Keratinocyte (primary cell): ENCODE data around the gene HCFC1. TPM values are rescaled to one million over a fixed set of nuclear protein-coding genes. Genes with fewer than 3 reads are reported as not detected.

Experiments
- DNase-seq: peaks from one replicate; pipeline ENCODE4 v3.0.0-alpha.2; 2011; ENCODE audit warnings: low read depth, missing footprints, low spot score
- FAIRE-seq: peaks from 2 replicates; lab custom pipeline; 2011; peaks lifted over from hg19 to GRCh38; lab: Jason Lieb, UNC
- H2AFZ ChIP-seq: 2 replicates; pipeline ENCODE4 v1.6.0; 2012; ENCODE audit warnings: low read length, control low read depth, inconsistent platforms; ENCODE audit not compliant: control insufficient read depth
- H3K27ac ChIP-seq: 2 replicates; pipeline ENCODE4 v1.5.1; 2011; ENCODE audit warnings: low read length; ENCODE audit not compliant: control insufficient read depth, insufficient read depth
- H3K27me3 ChIP-seq: 3 replicates; pipeline ENCODE4 v1.6.0; 2011; ENCODE audit warnings: low read length; ENCODE audit not compliant: control insufficient read depth, insufficient read depth; ENCODE audit errors: extremely low read depth
- H3K36me3 ChIP-seq, 2 experiments: 2 replicates in 1 of 2; 3 replicates in 1 of 2; pipeline ENCODE4 v1.5.1; 2011; ENCODE audit warnings: low read length in 2 of 2, mild to moderate bottlenecking in 1 of 2; ENCODE audit not compliant: control insufficient read depth in 2 of 2, insufficient read depth in 2 of 2; ENCODE audit errors: extremely low read depth in 1 of 2
- H3K4me1 ChIP-seq: 3 replicates; pipeline ENCODE4 v1.5.1; 2011; ENCODE audit warnings: low read length; ENCODE audit not compliant: control insufficient read depth, insufficient read depth; ENCODE audit errors: extremely low read depth
- H3K4me2 ChIP-seq: 3 replicates; pipeline ENCODE4 v1.6.0; 2011; ENCODE audit warnings: low read depth, low read length; ENCODE audit not compliant: control insufficient read depth, insufficient read depth; ENCODE audit errors: extremely low read depth
- H3K4me3 ChIP-seq, 3 experiments: fragments of 200-600 bp in 1 of 3; sonication (generic) in 1 of 3; 2 replicates in 2 of 3; 3 replicates in 1 of 3; pipeline ENCODE4 v1.5.1; 2011 to 2016; ENCODE audit warnings: low read length in 3 of 3, mild to moderate bottlenecking in 3 of 3, control low read depth in 2 of 3, inconsistent platforms in 1 of 3, low read depth in 1 of 3, mixed read lengths in 1 of 3, mixed run types in 1 of 3, moderate library complexity in 1 of 3; ENCODE audit not compliant: control insufficient read depth in 2 of 3, insufficient read depth in 2 of 3; ENCODE audit errors: extremely low read depth in 1 of 3
- H3K79me2 ChIP-seq: 2 replicates; pipeline ENCODE4 v1.6.0; 2012; ENCODE audit warnings: low read length; ENCODE audit not compliant: control insufficient read depth, insufficient read depth
- H3K9ac ChIP-seq: 3 replicates; pipeline ENCODE4 v1.6.0; 2011; ENCODE audit warnings: low read length; ENCODE audit not compliant: control insufficient read depth, insufficient read depth; ENCODE audit errors: extremely low read depth
- H3K9me1 ChIP-seq: 3 replicates; pipeline ENCODE4 v1.6.0; 2011; ENCODE audit warnings: low read length; ENCODE audit not compliant: control insufficient read depth, insufficient read depth; ENCODE audit errors: extremely low read depth
- H3K9me3 ChIP-seq: 2 replicates; pipeline ENCODE4 v1.5.1; 2012; ENCODE audit warnings: low read depth, low read length; ENCODE audit not compliant: control insufficient read depth
- H4K20me1 ChIP-seq: 3 replicates; pipeline ENCODE4 v1.6.0; 2011; ENCODE audit warnings: low read length; ENCODE audit not compliant: control insufficient read depth, insufficient read depth; ENCODE audit errors: extremely low read depth
- CTCF ChIP-seq, 3 experiments: IDR thresholded peaks in 1 of 3; conservative IDR thresholded peaks in 1 of 3; optimal IDR thresholded peaks in 1 of 3; 2 replicates in 2 of 3; 3 replicates in 1 of 3; pipeline versions ENCODE3 to v1.5.1; 2011; ENCODE audit warnings: low read length in 3 of 3, mild to moderate bottlenecking in 3 of 3, moderate library complexity in 2 of 3, control low read depth in 1 of 3, inconsistent platforms in 1 of 3; ENCODE audit not compliant: insufficient read depth in 2 of 3; ENCODE audit errors: extremely low read depth in 1 of 3
- EZH2 ChIP-seq: IDR thresholded peaks from one replicate; pipeline ENCODE4 v1.6.1; 2012; ENCODE audit warnings: inconsistent platforms, mild to moderate bottlenecking, low read length, moderate library complexity
- dilution Hi-C: fragments of 300-500 bp; cut with MboI; formaldehyde crosslinking; loops from one replicate; pipeline ENCODE4 v1.7.0; 2020; ENCODE audit warnings: low sequenced_read_pairs; ENCODE audit not compliant: extremely low pct_ligation_motif_present
- polyA plus RNA-seq, 5 experiments: library from polyadenylated mRNA; depleted of rRNA in 3 of 5; stranded (reverse) in 3 of 5; stranded (forward) in 1 of 5; unstranded in 1 of 5; fragments of >200 nt; gene quantifications; 1 replicate in 1 of 5; 2 replicates in 3 of 5; 3 replicates in 1 of 5; pipeline versions ENCODE4 v1.2.1 to v1.2.3, GENCODE V29; 2011 to 2012; ENCODE audit warnings: missing spikeins in 2 of 5, low read depth in 1 of 5, low replicate concordance in 1 of 5

The HCFC1 gene
- polyA plus RNA-seq, 1 donor (not counting 4 experiments of a cell fraction or from before 2014, with no cell fraction given), result 2.7 TPM

GRCh38 chrX:153920546-153920945 is 51.1 kb downstream of the HCFC1 start:
- FAIRE-seq (no peak), DNase-seq (no peak)
- no peaks in the 10 kb centered on the region for H3K9me3 ChIP-seq
- no peak overlapping the region for H3K9ac ChIP-seq
- dilution Hi-C loops, result no loop called here
- no peak for TF ChIP-seq CTCF (optimal IDR thresholded peaks at IDR 0.05 in 1 of 3, IDR thresholded peaks at IDR 0.05 in 1 of 3, conservative IDR thresholded peaks at IDR 0.05 in 1 of 3; ENCODE audit: extremely low read depth in 1 of 3, insufficient read depth in 2 of 3, low read length in 3 of 3)
- TF ChIP-seq EZH2, result no peak
- no peaks in the 10 kb centered on the region for H3K9me1 ChIP-seq
- no peak overlapping the region for H3K27ac ChIP-seq
- no peaks in the 10 kb centered on the region for H3K27me3 ChIP-seq
- H2AFZ ChIP-seq, result no peak overlapping the region
- peaks cover 16% of the 10 kb centered on the region for H3K4me1 ChIP-seq
- H3K4me2 ChIP-seq, result no peak overlapping the region
- H3K79me2 ChIP-seq, result no peaks in the 10 kb centered on the region
- H3K36me3 ChIP-seq, result no peaks in the 10 kb centered on the region
- H3K4me3 ChIP-seq, result no peak overlapping the region
- H4K20me1 ChIP-seq, result no peaks in the 10 kb centered on the region

- no peak overlapping the region for H3K4me2 ChIP-seq
- dilution Hi-C loops, result no loop called here
- H4K20me1 ChIP-seq, result no peaks in the 10 kb centered on the region
- no peak overlapping the region for H3K27ac ChIP-seq
- no peaks in the 10 kb centered on the region for H3K9me1 ChIP-seq
- no peaks in the 10 kb centered on the region for H3K27me3 ChIP-seq
- no peak overlapping the region for H3K4me3 ChIP-seq
- no peaks in the 10 kb centered on the region for H3K36me3 ChIP-seq
- no peak overlapping the region for H2AFZ ChIP-seq
- DNase-seq, result no peak
- H3K4me1 ChIP-seq, result peaks cover 16% of the 10 kb centered on the region
- H3K79me2 ChIP-seq, result no peaks in the 10 kb centered on the region
- H3K9me3 ChIP-seq, result no peaks in the 10 kb centered on the region
- H3K9ac ChIP-seq, result no peak overlapping the region
- TF ChIP-seq EZH2, result no peak
- no peak for FAIRE-seq
Observed at GRCh38 chrX:153919281-153919680, 52.3 kb downstream of the HCFC1 start.

- dilution Hi-C loops, result no loop called here
- Histone ChIP-seq H3K9ac (no peak overlapping the region), H3K4me1 (peaks cover 16% of the 10 kb centered on the region), H3K27me3 (no peaks in the 10 kb centered on the region), H3K9me1 (no peaks in the 10 kb centered on the region), H3K79me2 (no peaks in the 10 kb centered on the region), H4K20me1 (no peaks in the 10 kb centered on the region), H2AFZ (no peak overlapping the region), H3K27ac (no peak overlapping the region), H3K4me2 (no peak overlapping the region), H3K9me3 (no peaks in the 10 kb centered on the region), H3K36me3 (no peaks in the 10 kb centered on the region), H3K4me3 (no peak overlapping the region)
- FAIRE-seq, result no peak
- TF ChIP-seq CTCF (optimal IDR thresholded peaks at IDR 0.05 in 1 of 3, IDR thresholded peaks at IDR 0.05 in 1 of 3, conservative IDR thresholded peaks at IDR 0.05 in 1 of 3; ENCODE audit: extremely low read depth in 1 of 3, insufficient read depth in 2 of 3, low read length in 3 of 3) (no peak), EZH2 (no peak)
- DNase-seq, result no peak
Observed at GRCh38 chrX:153917869-153918268, 53.7 kb downstream of the HCFC1 start.
